GM19467 (cell line): ENCODE results near the gene TRMT1.
"Not testable (repeated sequence)": the region's sequence is repeated elsewhere in the genome, so short reads cannot be mapped to it uniquely, and the experiment has no call there.

Source experiments
- ATAC-seq: cut with Tn5 transposase; IDR thresholded peaks from one replicate; pipeline ENCODE4 v1.9.1; 2021; ENCODE audit warnings: mild to moderate bottlenecking, moderate library complexity; ENCODE audit not compliant: unreplicated experiment

TRMT1 gene

GRCh38 chr19:13116282-13117175, at the start of gene TRMT1:
TRMT1 (minus strand) TSS chr19:13116740; CDS start chr19:13116399, 341 bp downstream.
- ATAC-seq = no peak

GRCh38 chr19:13166151-13166550, 49.6 kb upstream of the TRMT1 start:
- not testable (repeated sequence) for ATAC-seq

- ATAC-seq = no peak
These were observed 48.8 kb upstream of the TRMT1 start for GRCh38 chr19:13165162-13165997.

DNA sequence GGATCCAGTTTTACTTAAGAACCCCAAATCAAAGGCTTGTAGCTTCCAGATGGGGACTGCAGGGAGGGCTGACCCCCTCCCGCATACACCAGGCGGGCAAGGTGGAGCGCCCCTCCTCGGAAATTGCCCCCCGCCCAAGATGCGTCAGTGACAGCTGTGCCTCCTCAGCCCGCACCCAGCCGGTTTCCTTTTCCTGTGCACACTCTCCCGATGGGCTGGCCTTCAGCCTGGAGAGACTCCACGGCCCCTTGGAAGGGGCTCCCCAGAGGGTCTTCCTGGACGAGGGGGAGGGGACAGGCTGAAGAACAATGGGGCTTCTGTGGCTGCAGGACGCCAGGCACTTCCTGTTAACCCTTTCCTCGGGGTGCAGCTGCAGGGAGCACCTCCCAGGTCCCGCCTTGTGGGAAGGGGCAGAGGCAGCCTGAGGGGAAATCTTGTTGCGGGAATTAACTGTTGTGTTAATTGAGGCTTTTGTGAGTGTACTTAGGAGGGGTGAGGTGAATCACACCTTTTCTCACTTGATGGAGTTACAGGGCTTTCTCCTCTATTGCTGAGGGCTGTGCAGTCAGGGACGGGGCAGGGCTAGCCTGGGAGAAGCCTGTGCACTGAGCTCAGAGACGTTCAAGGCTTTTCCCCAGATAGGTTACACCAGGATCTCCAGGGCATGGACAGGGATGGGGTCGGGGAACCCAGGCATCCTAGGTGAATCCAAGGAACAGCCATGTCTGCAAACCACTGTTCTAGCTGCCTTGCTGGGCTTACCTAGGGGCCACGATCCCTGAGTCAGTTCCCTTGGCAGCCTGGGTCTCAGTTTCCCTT, 48.0 kb upstream of the TRMT1 start:
- ATAC-seq = no peak

- no peak for ATAC-seq
These were observed 47.2 kb upstream of the TRMT1 start for GRCh38 chr19:13163609-13164342.

- no peak for ATAC-seq
These were observed 46.4 kb upstream of the TRMT1 start for GRCh38 chr19:13162724-13163608.

DNA sequence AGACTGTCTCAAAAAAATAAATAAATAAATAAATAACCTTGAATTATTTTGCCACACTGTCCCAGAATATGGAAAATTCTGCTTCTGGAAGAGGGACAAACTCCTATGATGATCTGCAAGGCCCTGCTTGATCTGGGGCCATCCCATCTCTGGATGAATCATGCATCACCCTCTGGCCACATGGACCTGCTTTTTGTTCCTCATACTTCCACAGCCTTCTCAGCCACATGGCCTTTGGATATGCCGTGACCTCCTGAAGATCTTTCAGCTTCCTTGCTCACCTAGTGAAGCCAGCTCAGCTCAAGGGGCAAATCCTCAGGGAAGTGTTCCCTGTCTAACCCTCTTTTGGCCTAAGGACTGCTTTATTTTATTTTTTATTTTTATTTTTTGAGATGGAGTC, 44.0 kb upstream of the TRMT1 start:
- ATAC-seq = no peak

- ATAC-seq = no peak
These were observed 43.2 kb upstream of the TRMT1 start for GRCh38 chr19:13159713-13160112.

GRCh38 chr19:13155472-13156359, 39.2 kb upstream of the TRMT1 start:
- ATAC-seq = no peak

GRCh38 chr19:13154911-13155471, 38.5 kb upstream of the TRMT1 start:
- ATAC-seq = no peak

- no peak for ATAC-seq
These were observed 37.8 kb upstream of the TRMT1 start for GRCh38 chr19:13154241-13154778.

- ATAC-seq = no peak
These were observed 37.2 kb upstream of the TRMT1 start for GRCh38 chr19:13153569-13154240.

- no peak for ATAC-seq
These were observed 36.5 kb upstream of the TRMT1 start for GRCh38 chr19:13152974-13153568.

DNA sequence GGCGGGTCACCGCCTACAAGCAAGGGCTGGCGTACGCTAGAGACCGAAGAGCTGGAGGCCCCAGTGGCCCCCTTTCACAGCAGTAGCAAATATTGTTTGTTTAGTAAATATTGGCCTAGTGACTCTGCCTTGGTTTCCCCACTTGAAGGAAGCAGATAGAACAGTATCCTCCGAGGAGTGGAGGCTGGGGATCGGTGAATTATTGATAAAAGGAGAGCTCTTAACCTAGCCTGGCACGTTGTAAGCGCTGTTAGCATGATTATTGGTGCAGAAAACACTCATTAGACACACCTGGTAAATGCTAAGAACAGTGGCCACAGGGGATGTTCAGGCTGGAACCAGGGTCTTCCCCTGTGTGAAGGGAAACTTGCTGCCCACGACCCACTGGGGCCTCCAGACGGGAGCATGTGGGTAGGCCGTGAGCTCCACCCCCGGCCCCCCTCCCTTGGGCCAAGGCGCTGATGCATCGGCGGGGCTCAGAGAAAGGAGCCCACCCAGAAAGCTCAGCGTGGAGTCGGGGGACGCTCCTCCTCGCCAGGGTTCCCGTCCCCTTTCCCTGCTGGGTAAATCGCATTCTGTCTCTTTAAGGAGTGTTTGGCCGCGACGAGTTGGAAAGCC, 35.9 kb upstream of the TRMT1 start:
- no peak for ATAC-seq

GRCh38 chr19:13151605-13152355, 35.2 kb upstream of the TRMT1 start:
- no peak for ATAC-seq
